AG09309 (cell line): ENCODE measurements around the gene TAPBPL.

Experiments used
- DNase-seq: peaks from one replicate; pipeline ENCODE4 v3.0.0-alpha.2; 2010; ENCODE audit warnings: low read depth
- H3K4me3 ChIP-seq: 2 replicates; pipeline ENCODE4 v1.5.1; 2011; ENCODE audit warnings: mild to moderate bottlenecking, low read depth, low read length, moderate library complexity; ENCODE audit not compliant: control insufficient read depth
- TF ChIP-seq, protein P1 (sequence below): IDR thresholded peaks from 2 replicates; pipeline ENCODE4 v1.5.1; 2011; ENCODE audit warnings: mild to moderate bottlenecking, low read depth, low read length, inconsistent platforms; ENCODE audit not compliant: insufficient read depth, control insufficient read depth; ENCODE audit errors: missing control alignments

TAPBPL gene

DNA sequence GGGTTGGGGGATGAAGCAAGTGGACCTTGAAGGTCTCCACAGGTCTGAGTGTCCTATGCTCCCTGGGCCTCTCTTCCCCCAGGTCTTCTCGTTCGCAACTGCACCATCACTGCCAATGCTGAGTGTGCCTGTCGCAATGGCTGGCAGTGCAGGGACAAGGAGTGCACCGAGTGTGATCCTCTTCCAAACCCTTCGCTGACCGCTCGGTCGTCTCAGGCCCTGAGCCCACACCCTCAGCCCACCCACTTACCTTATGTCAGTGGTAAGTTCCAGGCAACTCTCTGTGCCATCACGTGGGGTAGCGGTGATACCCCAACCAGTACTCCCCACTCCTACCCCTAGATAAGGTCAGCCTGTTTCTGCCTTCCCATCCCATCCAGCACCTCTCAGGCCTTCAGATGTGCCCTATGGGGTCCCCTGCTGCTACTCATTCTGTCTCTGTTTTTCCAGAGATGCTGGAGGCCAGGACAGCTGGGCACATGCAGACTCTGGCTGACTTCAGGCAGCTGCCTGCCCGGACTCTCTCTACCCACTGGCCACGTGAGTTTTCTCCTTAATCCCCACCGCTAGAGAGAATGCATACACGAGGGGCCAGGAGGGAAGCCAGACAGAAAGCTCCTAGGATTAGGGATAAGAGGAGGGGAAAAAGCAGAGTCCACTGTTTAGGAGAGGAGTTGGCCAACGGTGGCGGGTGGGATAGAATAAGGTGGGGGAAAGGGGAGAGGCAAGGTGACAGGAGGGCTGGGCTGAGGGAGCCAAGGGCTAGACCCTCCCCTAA is 1.6 kb upstream of the TAPBPL start:
- peak overlapping the region; percentile 85 for H3K4me3 ChIP-seq
- DNase-seq: no peak

DNA sequence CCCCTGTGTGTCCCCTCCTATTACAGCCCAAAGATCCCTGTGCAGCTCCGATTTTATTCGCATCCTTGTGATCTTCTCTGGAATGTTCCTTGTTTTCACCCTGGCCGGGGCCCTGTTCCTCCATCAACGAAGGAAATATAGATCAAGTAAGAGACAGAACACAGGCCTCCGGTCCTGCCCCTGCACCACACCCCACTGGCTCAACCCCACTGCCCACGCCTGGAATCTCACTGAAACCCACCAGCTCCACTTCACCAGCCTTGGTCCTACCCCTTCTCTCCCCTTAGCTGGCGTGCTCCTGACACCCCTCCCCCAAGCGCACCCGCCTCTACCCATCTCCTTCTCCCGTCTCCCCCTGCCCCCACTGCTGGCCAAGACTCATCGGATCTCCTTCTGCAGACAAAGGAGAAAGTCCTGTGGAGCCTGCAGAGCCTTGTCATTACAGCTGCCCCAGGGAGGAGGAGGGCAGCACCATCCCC is 934 bp upstream of the TAPBPL start:
- no peak for DNase-seq
- TF ChIP-seq, protein P1, sequence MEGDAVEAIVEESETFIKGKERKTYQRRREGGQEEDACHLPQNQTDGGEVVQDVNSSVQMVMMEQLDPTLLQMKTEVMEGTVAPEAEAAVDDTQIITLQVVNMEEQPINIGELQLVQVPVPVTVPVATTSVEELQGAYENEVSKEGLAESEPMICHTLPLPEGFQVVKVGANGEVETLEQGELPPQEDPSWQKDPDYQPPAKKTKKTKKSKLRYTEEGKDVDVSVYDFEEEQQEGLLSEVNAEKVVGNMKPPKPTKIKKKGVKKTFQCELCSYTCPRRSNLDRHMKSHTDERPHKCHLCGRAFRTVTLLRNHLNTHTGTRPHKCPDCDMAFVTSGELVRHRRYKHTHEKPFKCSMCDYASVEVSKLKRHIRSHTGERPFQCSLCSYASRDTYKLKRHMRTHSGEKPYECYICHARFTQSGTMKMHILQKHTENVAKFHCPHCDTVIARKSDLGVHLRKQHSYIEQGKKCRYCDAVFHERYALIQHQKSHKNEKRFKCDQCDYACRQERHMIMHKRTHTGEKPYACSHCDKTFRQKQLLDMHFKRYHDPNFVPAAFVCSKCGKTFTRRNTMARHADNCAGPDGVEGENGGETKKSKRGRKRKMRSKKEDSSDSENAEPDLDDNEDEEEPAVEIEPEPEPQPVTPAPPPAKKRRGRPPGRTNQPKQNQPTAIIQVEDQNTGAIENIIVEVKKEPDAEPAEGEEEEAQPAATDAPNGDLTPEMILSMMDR: no peak
- H3K4me3 ChIP-seq: peak overlapping the region; percentile 85

More for the DNA sequence above, 1.6 kb upstream of the TAPBPL start:
- TF ChIP-seq, protein P1: no peak

DNA sequence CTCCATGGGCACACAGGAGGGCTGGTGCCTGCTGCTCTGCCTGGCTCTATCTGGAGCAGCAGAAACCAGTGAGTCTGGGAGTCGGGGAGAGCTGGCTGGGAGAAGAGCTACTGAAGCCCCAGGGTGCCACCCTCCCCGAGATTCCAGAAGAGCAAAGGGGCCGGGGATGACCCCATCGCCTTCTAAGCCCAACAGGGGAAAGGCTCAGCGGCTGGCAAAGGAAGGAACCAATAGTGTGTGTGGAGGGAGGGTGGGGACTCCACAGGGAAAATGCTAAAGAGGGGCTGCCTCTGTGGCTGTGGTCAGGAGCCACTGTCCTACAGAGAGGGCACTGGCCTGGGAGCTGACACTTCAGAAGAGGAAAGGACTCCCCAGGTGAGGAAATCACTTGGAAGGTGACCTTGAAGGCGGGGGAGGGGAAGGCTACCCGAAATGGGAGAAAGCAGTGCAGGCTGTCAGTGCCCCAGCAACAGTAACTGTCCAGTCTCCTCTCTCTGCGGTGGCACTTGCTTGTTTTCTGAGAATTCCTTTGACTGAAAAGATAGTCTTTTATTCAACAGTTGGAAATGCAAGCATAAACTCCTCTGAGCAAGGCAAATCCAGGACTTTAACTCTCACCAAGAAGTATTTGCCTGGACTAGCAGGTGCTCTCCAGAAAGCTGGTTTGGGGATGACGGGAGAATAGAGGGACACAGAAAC is 552 bp downstream of the TAPBPL start:
- H3K4me3 ChIP-seq: peak overlapping the region; percentile 85
- no peak for DNase-seq
- TF ChIP-seq, protein P1: no peak

DNA sequence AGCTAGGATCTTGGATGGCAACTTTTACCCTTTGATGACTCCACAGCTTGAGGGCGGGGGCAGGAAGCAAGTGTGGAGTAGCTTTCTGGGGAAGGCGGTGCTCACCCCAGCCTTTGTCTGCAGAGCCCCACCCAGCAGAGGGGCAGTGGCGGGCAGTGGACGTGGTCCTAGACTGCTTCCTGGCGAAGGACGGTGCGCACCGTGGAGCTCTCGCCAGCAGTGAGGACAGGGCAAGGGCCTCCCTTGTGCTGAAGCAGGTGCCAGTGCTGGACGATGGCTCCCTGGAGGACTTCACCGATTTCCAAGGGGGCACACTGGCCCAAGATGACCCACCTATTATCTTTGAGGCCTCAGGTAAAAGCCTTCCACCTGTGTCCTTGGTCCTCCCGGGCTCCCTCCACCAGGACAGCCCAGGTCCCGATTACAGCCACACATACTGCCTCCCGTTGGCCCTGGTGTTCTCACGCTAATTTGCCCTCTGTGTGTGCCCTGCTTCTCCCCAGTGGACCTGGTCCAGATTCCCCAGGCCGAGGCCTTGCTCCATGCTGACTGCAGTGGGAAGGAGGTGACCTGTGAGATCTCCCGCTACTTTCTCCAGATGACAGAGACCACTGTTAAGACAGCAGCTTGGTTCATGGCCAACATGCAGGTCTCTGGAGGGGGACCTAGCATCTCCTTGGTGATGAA is 1.2 kb downstream of the TAPBPL start:
- peak overlapping the region; percentile 85 for H3K4me3 ChIP-seq
- DNase-seq: no peak
- TF ChIP-seq, protein P1: no peak

DNA sequence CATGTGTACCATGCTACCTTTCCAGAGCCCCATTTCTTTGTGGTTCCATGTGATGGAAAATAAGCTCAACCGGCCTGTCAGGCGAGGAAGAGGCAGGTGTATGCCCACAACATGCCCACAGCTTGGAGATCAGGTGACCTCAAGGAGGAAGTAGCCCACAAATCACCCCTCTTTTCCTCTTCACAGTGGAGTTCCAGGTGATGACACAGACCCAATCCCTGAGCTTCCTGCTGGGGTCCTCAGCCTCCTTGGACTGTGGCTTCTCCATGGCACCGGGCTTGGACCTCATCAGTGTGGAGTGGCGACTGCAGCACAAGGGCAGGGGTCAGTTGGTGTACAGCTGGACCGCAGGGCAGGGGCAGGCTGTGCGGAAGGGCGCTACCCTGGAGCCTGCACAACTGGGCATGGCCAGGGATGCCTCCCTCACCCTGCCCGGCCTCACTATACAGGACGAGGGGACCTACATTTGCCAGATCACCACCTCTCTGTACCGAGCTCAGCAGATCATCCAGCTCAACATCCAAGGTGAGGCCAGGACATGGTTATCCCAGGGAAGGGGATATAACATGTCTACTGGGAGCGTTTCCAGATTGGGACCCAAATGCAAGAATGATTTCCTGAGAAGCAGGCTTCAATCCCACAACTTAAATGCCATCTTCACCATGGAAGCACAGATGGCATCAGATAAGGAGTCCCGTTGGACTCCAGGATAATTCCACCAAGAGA is 5.5 kb downstream of the TAPBPL start:
- DNase-seq: no peak
- TF ChIP-seq, protein P1: no peak
- no peak overlapping the region for H3K4me3 ChIP-seq

DNA sequence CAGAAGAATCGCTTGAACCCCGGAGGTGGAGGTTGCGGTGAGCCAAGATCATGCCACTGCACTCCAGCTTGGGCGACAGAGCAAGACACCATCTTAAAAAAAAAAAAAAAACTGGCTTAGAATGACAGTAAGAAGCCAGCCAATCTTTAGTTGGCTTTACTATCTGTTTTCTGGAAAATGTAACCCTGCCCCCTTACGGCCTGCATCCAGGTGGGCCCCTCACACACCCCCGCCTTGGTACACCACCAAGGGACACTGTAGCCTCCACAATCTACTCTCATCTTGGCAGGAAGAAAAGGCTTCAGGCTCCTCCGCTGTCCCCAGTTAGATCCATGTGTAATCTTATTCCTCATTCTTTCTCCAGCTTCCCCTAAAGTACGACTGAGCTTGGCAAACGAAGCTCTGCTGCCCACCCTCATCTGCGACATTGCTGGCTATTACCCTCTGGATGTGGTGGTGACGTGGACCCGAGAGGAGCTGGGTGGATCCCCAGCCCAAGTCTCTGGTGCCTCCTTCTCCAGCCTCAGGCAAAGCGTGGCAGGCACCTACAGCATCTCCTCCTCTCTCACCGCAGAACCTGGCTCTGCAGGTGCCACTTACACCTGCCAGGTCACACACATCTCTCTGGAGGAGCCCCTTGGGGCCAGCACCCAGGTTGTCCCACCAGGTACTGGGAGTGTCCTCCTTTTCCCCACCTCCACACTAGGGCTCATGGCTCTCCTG is 6.6 kb downstream of the TAPBPL start:
- TF ChIP-seq, protein P1: no peak
- no peak for DNase-seq
- H3K4me3 ChIP-seq: no peak overlapping the region
